ENCODE data around the gene STK32B.

Gene STK32B

GRCh38 chr4:5447755-5448154, 396.5 kb downstream of the STK32B start:
- no peak for DNase-seq (ENCODE audit: low spot score)
- no peak for TF ChIP-seq CTCF (IDR thresholded peaks at IDR 0.05; ENCODE audit: extremely low read depth, missing control alignments)

- TF ChIP-seq CTCF (IDR thresholded peaks at IDR 0.05; ENCODE audit: extremely low read depth, missing control alignments): no peak
- DNase-seq (ENCODE audit: low spot score): no peak
These were observed 396.9 kb downstream of the STK32B start for GRCh38 chr4:5448221-5448620.

- no peak for DNase-seq (ENCODE audit: low spot score)
- no peak for TF ChIP-seq CTCF (IDR thresholded peaks at IDR 0.05; ENCODE audit: extremely low read depth, missing control alignments)
These were observed 400.0 kb downstream of the STK32B start for GRCh38 chr4:5451243-5451642.

GRCh38 chr4:5452156-5452555, 400.9 kb downstream of the STK32B start:
- DNase-seq (ENCODE audit: low spot score): no peak
- TF ChIP-seq CTCF (IDR thresholded peaks at IDR 0.05; ENCODE audit: extremely low read depth, missing control alignments): no peak

- DNase-seq (ENCODE audit: low spot score): no peak
- no peak for TF ChIP-seq CTCF (IDR thresholded peaks at IDR 0.05; ENCODE audit: extremely low read depth, missing control alignments)
These were observed 403.8 kb downstream of the STK32B start for GRCh38 chr4:5455003-5455585.

- no peak for TF ChIP-seq CTCF (IDR thresholded peaks at IDR 0.05; ENCODE audit: extremely low read depth, missing control alignments)
- DNase-seq (ENCODE audit: low spot score): no peak
These were observed 405.1 kb downstream of the STK32B start for GRCh38 chr4:5456296-5456845.

- DNase-seq (ENCODE audit: low spot score): no peak
- TF ChIP-seq CTCF (IDR thresholded peaks at IDR 0.05; ENCODE audit: extremely low read depth, missing control alignments): no peak
These were observed 407.4 kb downstream of the STK32B start for GRCh38 chr4:5458676-5459075.
